PC-3 (cell line): ENCODE data around the gene EHMT1. TPM values are rescaled to one million over a fixed set of nuclear protein-coding genes. Genes with fewer than 3 reads are reported as not detected.
A peak's percentile ranks its signal among the peaks of the same experiment; 100 is the strongest.

Experiments used
- ATAC-seq: fragments of 200-7000 bp; cut with Tn5 transposase; 2 replicates; pipeline ENCODE4 v1.9.1; 2020; ENCODE audit warnings: mild to moderate bottlenecking, moderate library complexity
- BruUV-seq: library from RNA; stranded (reverse); fragments of 400-500 nt; replicated peaks from 2 replicates; lab custom pipeline; 2021; lab: Mats Ljungman, UMichigan
- CTCF ChIA-PET: fragments of 300-600 bp; sonication (Branson Sonifier 250); formaldehyde crosslinking; loops from one replicate; lab custom pipeline; 2022; ENCODE audit warnings: antibody characterized with exemption; lab: Charles Lee
- POLR2A ChIA-PET: fragments of 300-600 bp; sonication (Branson Sonifier 250); formaldehyde crosslinking; loops from one replicate; lab custom pipeline; 2022; ENCODE audit warnings: antibody characterized with exemption; ENCODE audit not compliant: unreplicated experiment; lab: Charles Lee
- DNase-seq: peaks from one replicate; pipeline ENCODE4 v3.0.0-alpha.2; 2015
- H2AFZ ChIP-seq: fragments of 300-600 bp; sonication (generic); 2 replicates; pipeline ENCODE4 v1.6.0; 2016; ENCODE audit warnings: antibody characterized with exemption, low read length
- H3F3A ChIP-seq: fragments of 300-600 bp; sonication (generic); one replicate; pipeline ENCODE4 v1.6.0; 2017; ENCODE audit warnings: antibody characterized with exemption, low read length, control low read depth, mild to moderate bottlenecking; ENCODE audit not compliant: unreplicated experiment
- H3K27ac ChIP-seq: fragments of 300-600 bp; sonication (generic); 2 replicates; pipeline ENCODE4 v1.5.1; 2016; ENCODE audit warnings: mild to moderate bottlenecking, low read length
- H3K27me3 ChIP-seq: fragments of 300-600 bp; sonication (generic); 2 replicates; pipeline ENCODE4 v1.6.1; 2016; ENCODE audit warnings: low read length, mixed read lengths
- H3K36me3 ChIP-seq: fragments of 300-600 bp; sonication (generic); 2 replicates; pipeline ENCODE4 v1.6.1; 2016; ENCODE audit warnings: low read depth, mixed run types, low read length, mixed read lengths
- H3K4me1 ChIP-seq: fragments of 300-600 bp; sonication (generic); 2 replicates; pipeline ENCODE4 v1.5.1; 2016; ENCODE audit warnings: low read length; ENCODE audit not compliant: insufficient read depth
- H3K4me2 ChIP-seq: fragments of 300-600 bp; sonication (generic); 2 replicates; pipeline ENCODE4 v1.6.0; 2016; ENCODE audit warnings: low read length
- H3K4me3 ChIP-seq: fragments of 300-600 bp; sonication (generic); 2 replicates; pipeline ENCODE4 v1.5.1; 2016; ENCODE audit warnings: mild to moderate bottlenecking, low read length, mixed read lengths
- H3K79me2 ChIP-seq: fragments of 300-600 bp; sonication (generic); 2 replicates; pipeline ENCODE4 v1.6.1; 2017; ENCODE audit warnings: low read length, mixed read lengths
- H3K9ac ChIP-seq: fragments of 300-600 bp; sonication (generic); 2 replicates; pipeline ENCODE4 v1.6.0; 2016; ENCODE audit warnings: mild to moderate bottlenecking, low read length
- H3K9me2 ChIP-seq: fragments of 300-600 bp; sonication (generic); replicated peaks from 2 replicates; pipeline ENCODE4 v1.6.1; 2016; ENCODE audit warnings: mixed run types, low read length, mixed read lengths
- H3K9me3 ChIP-seq: fragments of 300-600 bp; sonication (generic); 2 replicates; pipeline ENCODE4 v1.6.1; 2016; ENCODE audit warnings: low read length, mixed read lengths
- H4K20me1 ChIP-seq: fragments of 300-600 bp; sonication (generic); 2 replicates; pipeline ENCODE4 v1.6.1; 2016; ENCODE audit warnings: low read length, mixed read lengths
- EZH2 ChIP-seq: fragments of 300-600 bp; sonication (generic); IDR thresholded peaks from one replicate; pipeline ENCODE4 v1.6.1; 2017; ENCODE audit warnings: antibody characterized with exemption, mild to moderate bottlenecking, low read length; ENCODE audit not compliant: unreplicated experiment
- EZH2phosphoT487 ChIP-seq: fragments of 300-600 bp; sonication (generic); IDR thresholded peaks from 2 replicates; pipeline ENCODE4 v1.6.1; 2018; ENCODE audit warnings: mild to moderate bottlenecking, antibody characterized with exemption, low read length, borderline replicate concordance
- intact Hi-C: fragments of 100-400 bp; cut with micrococcal nuclease; formaldehyde crosslinking; loops from 2 replicates; pipeline ENCODE4 v1.9.0; 2023
- total RNA-seq: library from RNA; depleted of rRNA; stranded (reverse); fragments of >200 nt; gene quantifications from 2 replicates; pipeline ENCODE4 v1.2.3, GENCODE V29; 2014
- TF ChIP-seq, protein P1 (sequence below): fragments of 300-600 bp; sonication (generic); conservative IDR thresholded peaks from 2 replicates; pipeline ENCODE4 v1.5.1; 2017; ENCODE audit warnings: antibody characterized with exemption, low read depth, mild to moderate bottlenecking, low read length

Gene EHMT1
- total RNA-seq, 1 experiment from 2014 or later = 42.8 TPM

DNA sequence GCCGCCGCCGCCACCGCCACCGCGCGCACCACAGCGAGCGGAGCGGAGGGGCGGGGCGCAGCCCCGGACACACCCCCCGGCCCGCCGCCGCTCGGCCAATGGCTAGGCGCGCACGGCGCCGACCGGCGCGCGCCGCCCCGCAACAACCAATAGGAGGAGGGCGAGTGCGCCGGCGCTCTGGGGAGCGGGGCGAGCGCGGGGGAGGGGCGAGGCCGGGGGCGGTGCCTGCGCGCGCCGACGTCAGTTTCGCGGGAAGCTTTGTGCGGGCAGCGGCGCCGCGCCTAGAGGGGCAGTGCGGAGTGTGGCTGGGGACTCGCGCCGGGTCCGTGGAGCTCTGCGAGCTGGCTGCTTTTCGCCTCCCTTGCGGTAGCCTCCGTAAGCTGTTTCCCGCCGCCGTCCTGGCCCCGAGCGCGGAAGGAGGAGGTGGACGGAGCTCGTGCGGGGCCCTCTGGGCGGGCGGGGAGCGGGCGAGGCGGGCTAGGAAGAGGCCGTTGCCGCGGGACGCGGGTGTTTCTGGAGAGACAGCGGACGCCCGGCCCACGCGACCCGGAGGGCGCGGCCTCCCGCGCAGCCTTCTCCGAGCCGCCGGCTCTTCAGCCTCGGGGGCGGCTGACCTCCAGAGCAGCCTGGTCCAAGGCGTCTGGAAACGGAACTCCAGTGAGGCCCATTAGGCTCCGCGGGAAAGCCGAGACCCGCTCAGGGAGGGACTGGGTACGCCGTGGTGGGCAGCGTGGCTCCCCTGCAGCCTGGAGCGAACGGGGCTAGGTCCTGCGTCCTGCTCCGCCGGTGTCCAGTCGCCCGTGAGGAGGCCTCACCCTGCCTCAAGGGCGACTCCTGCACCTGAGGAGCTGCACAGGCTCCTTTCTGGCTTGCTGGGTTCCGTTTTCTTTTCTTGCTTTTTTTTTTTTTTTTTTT lies 28.1 kb upstream of the EHMT1 start, which contains the start of gene ZMYND19:
TSS of gene ZMYND19 (minus strand) at position 44 of the 915 bp plus-strand sequence. CDS start 249 bp downstream, outside the sequence.
- Histone ChIP-seq H2AFZ (peak within 1 kb of the TSS; percentile 78), H3K27me3 (no peaks in the 10 kb centered on the region), H3K4me2 (peak within 1 kb of the TSS; percentile 97), H3K4me3 (peak within 1 kb of the TSS; percentile 89), H4K20me1 (0 out of 2 replicates have a peak, but pooled peaks cover 8% of the 10 kb centered on the region), H3K79me2 (peaks cover 21% of the 10 kb centered on the region), H3K4me1 (0 out of 2 replicates have a peak, but pooled peaks cover 9% of the 10 kb centered on the region), H3K9me3 (no peaks in the 10 kb centered on the region), H3K9me2 (no peaks in the 10 kb centered on the region), H3K36me3 (peaks cover 10% of the 10 kb centered on the region; the same call in 1 of the 2 replicates), H3K9ac (peak within 1 kb of the TSS; percentile 83), H3F3A (no peaks in the 10 kb centered on the region), H3K27ac (no peak within 1 kb of the TSS)
- ChIA-PET POLR2A (interaction anchor here (0.6 kb wide), 1 partner anchor 28 kb away, joined by 14 read pairs; the partner anchor contains the start of gene EHMT1), CTCF (interaction anchor here (0.5 to 1.1 kb wide), 4 partner anchors 15 to 520 kb away, joined by 3 to 8 read pairs (median 3); partner anchors contain the start of genes ARRDC1 and PNPLA7)
- TF ChIP-seq, protein P1, sequence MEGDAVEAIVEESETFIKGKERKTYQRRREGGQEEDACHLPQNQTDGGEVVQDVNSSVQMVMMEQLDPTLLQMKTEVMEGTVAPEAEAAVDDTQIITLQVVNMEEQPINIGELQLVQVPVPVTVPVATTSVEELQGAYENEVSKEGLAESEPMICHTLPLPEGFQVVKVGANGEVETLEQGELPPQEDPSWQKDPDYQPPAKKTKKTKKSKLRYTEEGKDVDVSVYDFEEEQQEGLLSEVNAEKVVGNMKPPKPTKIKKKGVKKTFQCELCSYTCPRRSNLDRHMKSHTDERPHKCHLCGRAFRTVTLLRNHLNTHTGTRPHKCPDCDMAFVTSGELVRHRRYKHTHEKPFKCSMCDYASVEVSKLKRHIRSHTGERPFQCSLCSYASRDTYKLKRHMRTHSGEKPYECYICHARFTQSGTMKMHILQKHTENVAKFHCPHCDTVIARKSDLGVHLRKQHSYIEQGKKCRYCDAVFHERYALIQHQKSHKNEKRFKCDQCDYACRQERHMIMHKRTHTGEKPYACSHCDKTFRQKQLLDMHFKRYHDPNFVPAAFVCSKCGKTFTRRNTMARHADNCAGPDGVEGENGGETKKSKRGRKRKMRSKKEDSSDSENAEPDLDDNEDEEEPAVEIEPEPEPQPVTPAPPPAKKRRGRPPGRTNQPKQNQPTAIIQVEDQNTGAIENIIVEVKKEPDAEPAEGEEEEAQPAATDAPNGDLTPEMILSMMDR = no peak
- TF ChIP-seq EZH2phosphoT487 (no peak), EZH2 (no peak)
- intact Hi-C loops = no loop called here
- peak; percentile 94 for ATAC-seq
- BruUV-seq = no TSS peak
- peak; percentile 86 for DNase-seq

DNA sequence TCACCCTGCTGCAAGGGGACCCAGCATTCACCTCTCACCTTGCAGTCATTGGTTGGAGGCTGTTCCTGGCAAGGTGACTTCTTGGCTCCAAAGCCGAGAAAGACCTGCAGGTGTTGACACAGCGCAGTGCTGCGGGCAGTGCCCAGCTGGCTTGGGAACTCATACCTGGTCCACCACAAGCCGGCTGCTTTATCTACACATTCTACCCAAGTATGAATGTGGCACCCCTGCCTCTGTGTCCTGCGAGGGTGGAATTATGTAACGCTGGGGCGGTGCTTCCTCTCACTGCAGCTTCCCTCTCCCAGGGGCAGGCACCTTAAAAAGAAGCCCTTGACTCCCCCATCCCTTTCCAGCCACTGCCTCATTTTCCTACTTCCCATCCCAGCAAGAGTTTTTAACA lies 26.0 kb upstream of the EHMT1 start:
- Histone ChIP-seq H3K9me2 (no peaks in the 10 kb centered on the region), H3K27ac (no peak overlapping the region), H2AFZ (no peak overlapping the region), H3K4me3 (no peak overlapping the region), H3K79me2 (peaks cover 20% of the 10 kb centered on the region), H3K36me3 (peaks cover 7% of the 10 kb centered on the region; the same call in 1 of the 2 replicates), H3F3A (no peaks in the 10 kb centered on the region), H3K4me1 (0 out of 2 replicates have a peak, but pooled peaks cover 9% of the 10 kb centered on the region), H4K20me1 (0 out of 2 replicates have a peak, but pooled peaks cover 8% of the 10 kb centered on the region), H3K27me3 (no peaks in the 10 kb centered on the region), H3K9ac (no peak overlapping the region), H3K9me3 (no peaks in the 10 kb centered on the region), H3K4me2 (no peak overlapping the region)
- TF ChIP-seq EZH2phosphoT487 (no peak), EZH2 (no peak)
- TF ChIP-seq, protein P1 = no peak
- CTCF ChIA-PET = interaction anchor here (0.6 kb wide), 1 partner anchor 153 kb away, joined by 3 read pairs; no protein-coding TSS in a partner anchor
- intact Hi-C loops = no loop called here
- no TSS peak for BruUV-seq
- DNase-seq (no peak), ATAC-seq (no peak)
- POLR2A ChIA-PET = no interaction called here
